ENCODE data around the gene DLK1.

Gene DLK1

GRCh38 chr14:100706860-100707259, 19.8 kb upstream of the DLK1 start:
- H3K4me3 ChIP-seq (ENCODE audit: low read length) = no peak overlapping the region
- no peak for DNase-seq (ENCODE audit: low read depth)
- TF ChIP-seq CTCF (IDR thresholded peaks at IDR 0.05; ENCODE audit: insufficient read depth, low read depth, low read length, missing control alignments) = no peak

- peak; percentile 19 for TF ChIP-seq CTCF (IDR thresholded peaks at IDR 0.05; ENCODE audit: insufficient read depth, low read depth, low read length, missing control alignments)
- no peak overlapping the region for H3K4me3 ChIP-seq (ENCODE audit: low read length)
- no peak for DNase-seq (ENCODE audit: low read depth)
Observed at GRCh38 chr14:100708425-100709288, 18.0 kb upstream of the DLK1 start.

- peak; percentile 25 for TF ChIP-seq CTCF (IDR thresholded peaks at IDR 0.05; ENCODE audit: insufficient read depth, low read depth, low read length, missing control alignments)
- H3K4me3 ChIP-seq (ENCODE audit: low read length) = no peak overlapping the region
- peak; percentile 31 for DNase-seq (ENCODE audit: low read depth)
Observed at GRCh38 chr14:100709289-100710284, 17.1 kb upstream of the DLK1 start.

- DNase-seq (ENCODE audit: low read depth) = no peak
- TF ChIP-seq CTCF (IDR thresholded peaks at IDR 0.05; ENCODE audit: insufficient read depth, low read depth, low read length, missing control alignments) = no peak
- no peak overlapping the region for H3K4me3 ChIP-seq (ENCODE audit: low read length)
Observed at GRCh38 chr14:100710391-100710790, 16.3 kb upstream of the DLK1 start.

- DNase-seq (ENCODE audit: low read depth) = no peak
- TF ChIP-seq CTCF (IDR thresholded peaks at IDR 0.05; ENCODE audit: insufficient read depth, low read depth, low read length, missing control alignments) = no peak
- no peak overlapping the region for H3K4me3 ChIP-seq (ENCODE audit: low read length)
Observed at GRCh38 chr14:100710826-100711462, 15.7 kb upstream of the DLK1 start.

GRCh38 chr14:100711493-100711892, 15.2 kb upstream of the DLK1 start:
- TF ChIP-seq CTCF (IDR thresholded peaks at IDR 0.05; ENCODE audit: insufficient read depth, low read depth, low read length, missing control alignments) = no peak
- no peak overlapping the region for H3K4me3 ChIP-seq (ENCODE audit: low read length)
- DNase-seq (ENCODE audit: low read depth) = no peak

Data from epithelial cell of esophagus (primary cell).